Urinary bladder (tissue), 4 donors: Measurements from ENCODE around the gene SLC35E2B. TPM values are rescaled to one million over a fixed set of nuclear protein-coding genes. Genes with fewer than 3 reads are reported as not detected.

Source experiments
- DNase-seq: peaks from one replicate; pipeline ENCODE4 v3.0.0-alpha.2; 2015; ENCODE audit errors: extremely low spot score
- H3K27ac ChIP-seq: one replicate; pipeline ENCODE4 v1.5.1; 2013; ENCODE audit warnings: low read depth, mild to moderate bottlenecking, moderate library complexity
- H3K36me3 ChIP-seq: one replicate; pipeline ENCODE4 v1.6.1; 2013; ENCODE audit warnings: mild to moderate bottlenecking, moderate library complexity; ENCODE audit not compliant: insufficient read depth
- H3K4me1 ChIP-seq: one replicate; pipeline ENCODE4 v1.6.1; 2013; ENCODE audit warnings: mild to moderate bottlenecking, moderate library complexity; ENCODE audit not compliant: insufficient read depth
- H3K4me3 ChIP-seq: one replicate; pipeline ENCODE4 v1.5.1; 2013; ENCODE audit warnings: low read depth, low read length
- WGBS: extraction: QIAGEN DNeasy Blood & Tissue Kit; methylation state at CpG from one replicate; pipeline ENCODE4 v1.1.7; 2013; 5-methylcytosine and 5-hydroxymethylcytosine counted together
- polyA plus RNA-seq: library from polyadenylated mRNA; stranded (reverse); fragments of 200-250 nt; gene quantifications from one replicate; pipeline ENCODE4 v1.2.3, GENCODE V29; 2013
- total RNA-seq: library from RNA; depleted of rRNA; stranded (reverse); fragments of >200 nt; gene quantifications from one replicate; pipeline ENCODE4 v1.2.3, GENCODE V29; 2014
- donor health status: healthy with polysubstance abuse.
- donor health status: healthy.

The SLC35E2B gene
- total and polyA plus RNA-seq, 2 donors, result 29.9 to 34.5 TPM

DNA sequence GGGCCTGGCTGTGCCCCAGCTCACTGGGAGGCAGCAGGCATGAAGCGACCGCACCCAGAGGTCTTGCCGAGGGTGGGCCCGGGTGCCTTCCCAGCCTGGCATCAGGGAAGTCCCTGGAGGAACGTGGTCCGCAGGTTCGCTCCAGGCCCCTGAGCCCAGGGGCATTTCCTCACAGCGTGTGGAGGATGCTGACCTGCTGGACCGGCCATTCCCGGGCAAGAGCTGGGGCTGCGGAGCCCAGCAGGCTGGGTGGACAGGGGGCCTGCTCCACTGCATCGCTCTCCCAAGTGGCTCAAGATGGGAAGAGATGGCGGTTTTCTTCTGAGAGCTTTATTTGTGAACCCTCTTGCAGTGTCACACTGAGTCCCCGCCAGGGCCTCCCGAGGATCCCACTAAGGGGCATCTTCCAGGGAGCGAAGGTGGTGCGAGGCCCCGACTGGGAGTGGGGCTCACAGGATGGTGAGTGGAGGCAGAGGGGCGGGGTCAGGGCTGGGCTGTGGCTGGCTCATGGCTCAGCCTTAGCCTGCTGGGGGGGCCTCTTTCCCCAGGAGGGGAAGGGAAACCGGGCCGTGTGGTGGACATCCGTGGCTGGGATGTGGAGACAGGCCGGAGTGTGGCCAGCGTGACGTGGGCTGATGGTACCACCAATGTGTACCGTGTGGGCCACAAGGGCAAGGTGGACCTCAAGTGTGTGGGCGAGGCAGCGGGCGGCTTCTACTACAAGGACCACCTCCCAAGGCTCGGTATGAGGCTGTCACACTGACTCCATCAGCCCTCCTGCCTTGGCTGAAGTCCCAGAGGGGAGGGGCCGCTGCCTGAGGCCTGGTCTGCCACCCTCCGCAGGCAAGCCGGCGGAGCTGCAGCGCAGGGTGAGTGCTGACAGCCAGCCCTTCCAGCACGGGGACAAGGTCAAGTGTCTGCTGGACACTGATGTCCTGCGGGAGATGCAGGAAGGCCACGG is 67.9 kb downstream of the SLC35E2B start:
- no peak overlapping the region for H3K4me3 ChIP-seq
- no peaks in the 10 kb centered on the region for H3K4me1 ChIP-seq
- H3K27ac ChIP-seq, result peak overlapping the region; percentile 12
- no peaks in the 10 kb centered on the region for H3K36me3 ChIP-seq
- no peak for DNase-seq
- WGBS, result 79% methylated on average over 38 of the region's 38 CpGs

DNA sequence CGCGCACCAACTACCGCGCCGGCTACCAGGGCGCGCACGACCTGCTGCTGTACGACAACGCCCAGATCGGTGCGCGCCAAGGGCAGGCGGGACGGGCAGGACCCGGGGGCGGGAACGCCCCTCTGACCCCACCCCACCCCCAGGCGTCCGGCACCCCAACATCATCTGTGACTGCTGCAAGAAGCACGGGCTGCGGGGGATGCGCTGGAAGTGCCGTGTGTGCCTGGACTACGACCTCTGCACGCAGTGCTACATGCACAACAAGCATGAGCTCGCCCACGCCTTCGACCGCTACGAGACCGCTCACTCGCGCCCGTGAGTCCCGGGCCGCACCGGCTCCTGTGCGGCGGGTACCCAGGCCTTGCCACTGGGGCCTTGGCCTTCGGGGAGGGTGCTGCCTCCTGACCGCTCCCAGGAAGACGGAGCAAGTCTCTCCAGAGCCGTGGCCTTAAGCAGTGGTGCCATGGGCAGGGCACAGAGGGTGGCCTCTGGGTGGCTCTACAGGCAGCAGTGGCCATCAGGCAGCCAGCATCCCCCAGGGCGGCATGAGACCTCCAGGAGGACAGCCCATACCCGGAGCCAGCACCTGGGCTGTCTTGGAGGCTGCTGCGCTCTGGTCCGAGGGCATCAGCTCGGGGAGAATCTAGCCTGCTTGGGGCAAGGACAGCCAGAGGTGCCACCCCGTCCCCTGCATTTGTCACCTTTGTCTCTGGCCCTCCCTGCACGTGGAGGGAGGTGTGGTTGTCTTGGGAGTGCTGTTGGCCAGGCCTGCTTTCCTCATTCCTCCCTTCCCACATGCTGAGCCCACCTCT is 68.8 kb downstream of the SLC35E2B start:
- WGBS, result 93% methylated on average over 51 of the region's 51 CpGs
- no peak overlapping the region for H3K4me3 ChIP-seq
- H3K4me1 ChIP-seq, result no peaks in the 10 kb centered on the region
- no peak overlapping the region for H3K27ac ChIP-seq
- no peaks in the 10 kb centered on the region for H3K36me3 ChIP-seq
- DNase-seq, result no peak

DNA sequence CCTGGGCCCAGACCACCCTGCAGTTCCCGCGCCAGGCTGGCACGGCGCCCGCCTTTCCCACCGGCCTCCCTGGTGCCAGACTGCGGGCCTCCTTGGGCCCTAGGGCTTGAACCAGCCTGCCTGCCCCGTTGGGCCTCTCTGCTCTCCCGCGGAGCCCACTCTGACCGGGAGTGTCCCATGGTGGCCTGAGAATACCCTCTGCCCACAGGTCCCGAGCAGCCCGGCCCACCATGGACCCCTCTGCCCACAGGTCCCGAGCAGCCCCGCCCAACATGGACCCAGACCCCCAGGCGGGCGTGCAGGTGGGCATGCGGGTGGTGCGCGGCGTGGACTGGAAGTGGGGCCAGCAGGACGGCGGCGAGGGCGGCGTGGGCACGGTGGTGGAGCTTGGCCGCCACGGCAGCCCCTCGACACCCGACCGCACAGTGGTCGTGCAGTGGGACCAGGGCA is 69.4 kb downstream of the SLC35E2B start:
- Histone ChIP-seq H3K4me3 (no peak overlapping the region), H3K27ac (no peak overlapping the region), H3K36me3 (no peaks in the 10 kb centered on the region), H3K4me1 (no peaks in the 10 kb centered on the region)
- 95% methylated on average over 33 of the region's 33 CpGs for WGBS
- no peak for DNase-seq

DNA sequence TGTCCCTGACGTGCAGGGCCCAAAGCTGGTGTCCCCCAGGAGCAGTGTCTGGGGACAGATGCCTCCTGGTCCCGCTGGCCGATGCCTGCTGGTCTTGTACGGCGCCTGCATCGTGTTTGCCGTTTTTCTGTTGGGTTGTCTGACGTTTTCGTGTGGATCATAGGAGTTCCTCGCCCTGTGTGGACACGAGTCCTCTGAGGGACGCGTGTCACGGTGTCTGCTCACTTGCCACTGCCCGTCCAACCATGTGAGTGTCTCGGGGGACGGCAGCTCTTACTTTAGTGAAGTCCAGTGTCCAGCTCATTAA is 69.9 kb downstream of the SLC35E2B start:
- H3K36me3 ChIP-seq, result no peaks in the 10 kb centered on the region
- no peak overlapping the region for H3K27ac ChIP-seq
- DNase-seq, result no peak
- no peak overlapping the region for H3K4me3 ChIP-seq
- 87% methylated on average over 17 of the region's 17 CpGs for WGBS
- no peaks in the 10 kb centered on the region for H3K4me1 ChIP-seq

DNA sequence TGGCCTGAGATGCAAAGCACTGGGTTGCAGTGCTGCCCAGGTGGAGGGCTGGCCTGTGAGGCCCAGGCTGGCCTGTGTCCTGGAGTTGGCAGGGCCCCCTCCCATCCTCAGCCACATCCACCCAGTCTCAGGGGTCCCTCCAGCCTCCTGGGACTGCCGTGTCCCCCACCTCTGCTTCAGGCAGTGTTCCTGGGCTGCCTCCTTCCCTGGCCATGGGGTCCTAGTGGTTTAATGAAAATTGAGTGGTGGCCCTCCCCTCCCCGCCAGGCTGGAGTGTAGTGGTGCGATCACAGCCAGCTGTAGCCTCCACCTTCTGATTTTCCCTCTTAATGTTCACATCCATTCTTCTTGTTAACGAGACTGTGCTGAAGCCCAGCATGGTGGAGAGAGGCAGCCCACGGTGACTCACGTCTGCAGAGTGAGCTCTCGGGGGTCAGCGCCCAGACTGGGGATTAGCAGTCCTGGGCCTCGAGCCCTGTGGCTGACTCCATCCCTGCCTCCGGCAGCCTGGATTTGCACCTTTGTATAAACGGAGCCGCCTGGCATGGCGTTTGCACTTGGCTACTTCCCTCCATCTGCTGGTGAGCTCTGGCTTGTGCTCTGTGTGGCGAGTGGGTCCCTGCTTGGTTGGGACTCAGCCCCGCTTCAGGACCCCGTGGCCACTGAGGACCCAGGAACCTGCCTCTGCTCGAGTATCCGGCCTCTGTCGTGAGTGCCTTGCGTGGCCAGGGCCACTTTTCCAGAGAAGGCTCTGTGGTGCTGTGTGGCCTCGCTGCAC is 70.4 kb downstream of the SLC35E2B start:
- no peak for DNase-seq
- H3K36me3 ChIP-seq, result no peaks in the 10 kb centered on the region
- H3K27ac ChIP-seq, result no peak overlapping the region
- H3K4me3 ChIP-seq, result no peak overlapping the region
- H3K4me1 ChIP-seq, result no peaks in the 10 kb centered on the region
- WGBS, result 49% methylated on average over 21 of the region's 21 CpGs

DNA sequence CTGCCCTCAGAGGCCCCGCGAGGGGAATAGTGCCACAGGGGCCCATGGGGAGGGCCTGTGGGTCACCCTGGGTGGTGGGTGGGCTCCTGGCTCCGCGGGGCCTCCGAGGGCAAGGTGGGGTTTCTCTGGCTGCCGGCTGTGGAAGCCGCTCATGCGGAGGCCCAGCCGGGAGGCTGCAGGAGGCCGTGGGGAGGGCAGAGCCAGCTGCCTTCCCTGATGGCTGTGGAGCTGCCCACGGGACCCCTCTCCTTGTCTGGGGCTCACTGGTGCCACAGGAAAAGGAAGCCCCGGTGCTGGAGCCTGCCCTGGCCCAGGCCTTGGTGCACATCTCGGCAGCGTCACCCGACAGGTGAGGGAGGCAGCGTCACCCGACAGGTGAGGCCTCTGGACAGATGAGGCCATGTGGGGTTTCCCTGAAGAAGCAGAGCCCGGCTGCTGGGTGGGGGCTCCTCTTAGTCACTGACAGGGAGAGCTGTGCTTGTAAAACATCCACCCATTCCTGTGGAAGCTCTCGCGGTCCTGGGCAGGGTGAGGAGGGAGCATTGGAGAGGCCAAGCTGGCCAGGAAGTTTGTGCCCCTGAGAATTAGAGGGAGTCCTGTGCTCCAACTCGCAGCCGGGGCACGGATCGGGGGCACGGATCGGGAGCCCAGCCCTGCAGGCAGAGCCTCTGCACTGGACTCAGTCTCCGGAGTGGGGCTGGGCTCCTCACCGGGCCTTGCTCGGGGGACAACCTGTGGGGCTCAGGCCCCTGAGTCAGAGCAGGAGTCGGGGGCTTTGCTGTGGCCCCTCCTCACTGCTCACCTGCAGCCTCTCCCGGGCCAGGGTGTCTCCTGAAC is 71.2 kb downstream of the SLC35E2B start:
- Histone ChIP-seq H3K27ac (no peak overlapping the region), H3K36me3 (no peaks in the 10 kb centered on the region), H3K4me1 (no peaks in the 10 kb centered on the region), H3K4me3 (no peak overlapping the region)
- 83% methylated on average over 31 of the region's 31 CpGs for WGBS
- no peak for DNase-seq

DNA sequence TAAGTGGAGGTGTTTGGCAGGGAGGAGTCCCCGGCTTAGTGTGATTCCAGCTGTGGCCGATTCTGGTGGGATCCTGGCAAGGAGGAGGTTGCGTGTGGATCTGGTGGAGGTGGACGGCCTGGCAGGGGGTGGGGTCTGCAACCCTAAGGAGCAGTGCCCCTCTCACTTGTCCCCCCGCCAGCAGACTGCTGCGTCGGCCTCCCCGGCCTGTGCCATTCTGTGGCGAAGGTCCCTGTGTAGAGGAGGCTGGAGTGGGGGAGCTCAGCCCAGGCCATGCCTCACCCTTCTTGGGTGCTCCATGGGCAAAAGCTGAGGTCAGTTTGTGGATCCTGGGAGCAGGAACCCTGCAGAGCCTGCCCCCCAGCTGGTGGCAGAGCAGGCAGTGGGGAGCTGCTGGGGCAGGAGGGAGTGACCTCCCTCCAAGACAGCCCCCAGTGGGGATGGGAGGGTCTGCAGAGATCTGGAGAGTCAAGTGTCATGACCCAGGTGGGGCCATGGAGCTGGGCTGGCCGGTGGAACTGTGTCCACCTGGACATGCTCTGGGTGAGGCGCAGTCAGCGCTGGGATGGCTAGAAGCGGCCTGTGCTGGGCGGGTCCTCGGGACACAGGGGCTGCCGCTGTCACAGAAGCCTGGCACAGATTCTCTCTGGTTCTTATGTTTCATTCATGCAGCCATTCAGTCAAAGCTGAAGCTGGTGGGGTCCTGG is 72.0 kb downstream of the SLC35E2B start:
- H3K4me3 ChIP-seq, result no peak overlapping the region
- WGBS, result 88% methylated on average over 16 of the region's 16 CpGs
- H3K4me1 ChIP-seq, result no peaks in the 10 kb centered on the region
- DNase-seq, result no peak
- no peak overlapping the region for H3K27ac ChIP-seq
- no peaks in the 10 kb centered on the region for H3K36me3 ChIP-seq

DNA sequence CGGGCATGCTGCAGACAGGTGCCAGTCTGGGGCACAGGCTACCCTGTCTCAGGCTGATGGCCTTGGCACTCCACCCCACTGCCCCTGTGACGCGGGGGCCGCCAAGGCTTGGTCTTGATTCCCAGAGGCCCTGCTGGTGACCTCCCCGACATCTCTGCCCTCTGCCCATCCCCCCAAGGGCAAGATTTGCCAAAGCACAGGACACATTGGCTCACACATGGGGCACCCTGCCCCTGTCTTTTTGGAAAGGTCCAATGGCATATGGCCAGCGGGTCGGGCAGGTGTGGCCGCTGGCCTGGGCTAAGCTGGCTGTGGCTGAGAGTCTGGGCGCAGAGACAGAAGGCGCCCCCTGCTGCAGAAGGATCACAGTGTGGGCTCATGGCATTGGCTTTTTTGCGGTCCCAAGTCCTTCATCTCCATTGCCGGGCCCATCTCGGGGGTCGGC is 72.7 kb downstream of the SLC35E2B start:
- Histone ChIP-seq H3K27ac (no peak overlapping the region), H3K4me3 (no peak overlapping the region), H3K36me3 (no peaks in the 10 kb centered on the region), H3K4me1 (no peaks in the 10 kb centered on the region)
- WGBS, result 79% methylated on average over 14 of the region's 14 CpGs
- no peak for DNase-seq

DNA sequence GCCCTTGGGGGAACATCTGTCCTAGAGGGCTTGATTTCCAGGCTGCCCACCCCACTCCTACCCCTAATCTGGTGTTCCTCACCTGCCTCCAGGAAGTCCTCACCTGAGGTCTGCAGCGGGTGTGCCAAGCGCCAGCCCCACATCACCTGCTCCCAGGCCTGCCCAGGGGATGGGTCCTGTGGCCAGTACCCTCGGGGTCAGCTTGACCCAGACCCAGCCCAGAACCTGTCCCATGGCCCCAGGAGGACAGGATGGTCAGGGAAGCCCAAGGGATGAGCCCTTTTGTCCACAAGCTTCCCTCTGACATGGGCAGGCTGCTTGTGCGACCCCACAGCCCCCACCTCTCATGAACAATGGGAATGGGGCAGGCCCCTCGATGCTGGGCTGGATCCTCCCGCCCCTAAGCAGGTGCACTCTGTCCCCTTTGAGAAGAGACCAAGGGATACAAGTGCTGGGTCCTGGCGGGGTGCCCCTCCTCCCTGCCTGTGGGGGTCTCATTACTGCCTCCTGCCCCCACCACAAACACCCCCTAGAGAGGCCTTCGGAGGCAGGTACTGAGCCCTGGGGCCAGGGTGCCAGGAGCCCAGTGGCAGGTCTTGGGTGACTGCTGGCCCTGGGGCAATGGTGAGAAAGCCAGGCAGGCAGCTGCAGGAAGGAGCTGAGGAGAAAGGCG is 74.1 kb downstream of the SLC35E2B start:
- Histone ChIP-seq H3K36me3 (no peaks in the 10 kb centered on the region), H3K4me3 (no peak overlapping the region), H3K4me1 (no peaks in the 10 kb centered on the region), H3K27ac (no peak overlapping the region)
- no peak for DNase-seq
- WGBS, result 94% methylated on average over 9 of the region's 9 CpGs

DNA sequence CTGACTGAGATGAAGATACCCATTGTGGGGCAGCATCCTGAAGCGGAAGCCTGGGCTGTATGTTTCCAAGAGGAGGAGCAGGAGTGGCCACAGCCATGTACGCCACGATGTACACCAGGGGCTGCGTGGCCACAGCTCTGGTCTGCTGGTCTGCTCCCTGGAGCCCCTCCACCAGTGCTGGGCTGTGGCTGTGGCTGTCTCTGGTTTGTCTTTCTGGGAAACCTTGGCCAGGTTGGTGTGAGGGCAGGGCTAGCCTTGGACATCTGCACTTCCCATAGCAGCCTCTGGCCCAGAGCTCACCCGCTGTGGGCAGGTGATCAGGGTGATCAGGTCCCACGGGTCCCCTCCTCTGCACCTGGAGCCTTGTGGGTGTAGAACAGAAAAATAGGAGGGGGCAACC is 74.7 kb downstream of the SLC35E2B start:
- no peak overlapping the region for H3K4me3 ChIP-seq
- no peak for DNase-seq
- 91% methylated on average over 6 of the region's 6 CpGs for WGBS
- H3K4me1 ChIP-seq, result no peaks in the 10 kb centered on the region
- no peak overlapping the region for H3K27ac ChIP-seq
- H3K36me3 ChIP-seq, result no peaks in the 10 kb centered on the region

DNA sequence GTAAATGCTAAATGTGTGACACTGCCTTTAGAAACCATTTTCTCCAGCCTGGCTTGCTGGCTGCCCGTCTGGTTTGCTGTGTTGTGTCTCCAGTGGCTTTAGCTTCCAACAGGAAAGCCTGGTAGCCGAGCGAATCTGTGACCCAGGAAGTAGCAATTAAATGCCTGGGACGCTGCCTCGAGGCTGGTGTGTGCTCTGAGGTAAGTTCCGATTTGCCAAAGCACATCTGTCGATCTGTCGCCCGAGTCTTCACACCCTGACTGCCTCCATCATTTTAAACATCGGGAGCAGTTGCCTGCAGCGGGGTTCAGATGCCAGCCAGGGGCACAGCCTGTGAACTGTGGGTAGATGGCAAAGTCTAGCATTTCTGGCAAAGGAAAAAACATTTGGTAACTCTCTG is 75.1 kb downstream of the SLC35E2B start:
- 91% methylated on average over 11 of the region's 11 CpGs for WGBS
- no peaks in the 10 kb centered on the region for H3K4me1 ChIP-seq
- no peak for DNase-seq
- H3K36me3 ChIP-seq, result no peaks in the 10 kb centered on the region
- H3K4me3 ChIP-seq, result no peak overlapping the region
- no peak overlapping the region for H3K27ac ChIP-seq

DNA sequence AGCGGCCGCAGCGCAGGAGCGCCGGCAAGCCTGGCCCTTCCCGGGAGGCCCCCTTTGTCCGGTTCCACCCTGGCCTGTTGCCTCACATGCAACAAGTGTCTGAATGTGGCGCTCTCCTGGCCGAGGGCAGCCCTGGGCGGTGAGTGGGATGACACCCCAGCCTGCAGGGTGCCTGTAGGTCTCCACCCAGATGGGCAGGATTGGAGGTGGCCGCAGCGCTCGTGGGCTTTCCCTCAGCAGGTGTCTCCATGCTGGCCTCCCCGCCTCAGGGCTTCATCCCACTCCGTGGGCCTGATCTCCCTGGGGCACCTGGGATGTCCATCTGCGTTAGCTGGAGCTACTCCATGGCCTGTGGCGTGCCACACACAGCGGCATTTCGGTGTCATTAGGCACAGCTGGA is 75.8 kb downstream of the SLC35E2B start:
- H3K4me3 ChIP-seq, result peak overlapping the region; percentile 86
- H3K27ac ChIP-seq, result no peak overlapping the region
- WGBS, result 80% methylated on average over 19 of the region's 19 CpGs
- no peak for DNase-seq
- H3K4me1 ChIP-seq, result no peaks in the 10 kb centered on the region
- no peaks in the 10 kb centered on the region for H3K36me3 ChIP-seq
